Astrocyte (in vitro differentiated cells and primary cell): ENCODE data around the gene ZNF132. TPM values are rescaled to one million over a fixed set of nuclear protein-coding genes. Genes with fewer than 3 reads are reported as not detected.

ENCODE experiments used
- DNase-seq: peaks from one replicate; pipeline ENCODE4 v3.0.0-alpha.2; 2010; ENCODE audit warnings: low read depth
- FAIRE-seq: peaks from 2 replicates; lab custom pipeline; 2011; peaks lifted over from hg19 to GRCh38; lab: Jason Lieb, UNC
- H2AFZ ChIP-seq: 2 replicates; pipeline ENCODE4 v1.6.0; 2012; ENCODE audit warnings: low read depth, low read length, inconsistent platforms
- H3K27ac ChIP-seq: 2 replicates; pipeline ENCODE4 v1.5.1; 2011; ENCODE audit warnings: low read depth, low read length, inconsistent platforms
- H3K27me3 ChIP-seq: 2 replicates; pipeline ENCODE4 v1.6.0; 2011; ENCODE audit warnings: low read length, inconsistent platforms; ENCODE audit not compliant: insufficient read depth
- H3K36me3 ChIP-seq: 2 replicates; pipeline ENCODE4 v1.5.1; 2011; ENCODE audit warnings: low read length, inconsistent platforms; ENCODE audit not compliant: insufficient read depth
- H3K4me1 ChIP-seq: 2 replicates; pipeline ENCODE4 v1.5.1; 2011; ENCODE audit warnings: low read length, inconsistent platforms; ENCODE audit not compliant: insufficient read depth
- H3K4me2 ChIP-seq: 2 replicates; pipeline ENCODE4 v1.6.0; 2012; ENCODE audit warnings: low read length, inconsistent platforms
- H3K4me3 ChIP-seq: 2 replicates; pipeline ENCODE4 v1.5.1; 2011; ENCODE audit warnings: low read depth, mild to moderate bottlenecking, low read length, inconsistent platforms; ENCODE audit not compliant: insufficient read depth
- H3K79me2 ChIP-seq: 2 replicates; pipeline ENCODE4 v1.6.0; 2012; ENCODE audit warnings: mild to moderate bottlenecking, low read length, inconsistent platforms; ENCODE audit not compliant: insufficient read depth
- H3K9ac ChIP-seq: 2 replicates; pipeline ENCODE4 v1.6.0; 2012; ENCODE audit warnings: mild to moderate bottlenecking, low read length, inconsistent platforms
- H3K9me3 ChIP-seq: 2 replicates; pipeline ENCODE4 v1.5.1; 2012; ENCODE audit warnings: low read depth, mild to moderate bottlenecking, low read length, inconsistent platforms; ENCODE audit not compliant: insufficient read depth
- H4K20me1 ChIP-seq: 2 replicates; pipeline ENCODE4 v1.6.0; 2012; ENCODE audit warnings: low read length, inconsistent platforms; ENCODE audit not compliant: insufficient read depth
- H3K27ac Mint-ChIP-seq: one replicate; pipeline ENCODE4 v1.8.0; 2021; ENCODE audit warnings: mild to moderate bottlenecking, mixed read lengths; ENCODE audit not compliant: unreplicated experiment
- H3K27me3 Mint-ChIP-seq: one replicate; pipeline ENCODE4 v1.8.0; 2021; ENCODE audit warnings: low read depth, mixed read lengths; ENCODE audit not compliant: unreplicated experiment
- H3K36me3 Mint-ChIP-seq: one replicate; pipeline ENCODE4 v1.8.0; 2021; ENCODE audit warnings: low read depth, mixed read lengths; ENCODE audit not compliant: unreplicated experiment
- H3K4me1 Mint-ChIP-seq: one replicate; pipeline ENCODE4 v1.8.0; 2021; ENCODE audit warnings: low read depth, mixed read lengths; ENCODE audit not compliant: unreplicated experiment
- H3K4me3 Mint-ChIP-seq: one replicate; pipeline ENCODE4 v1.8.0; 2021; ENCODE audit warnings: mild to moderate bottlenecking, moderate library complexity, mixed read lengths; ENCODE audit not compliant: unreplicated experiment
- H3K9me3 Mint-ChIP-seq: one replicate; pipeline ENCODE4 v1.8.0; 2021; ENCODE audit warnings: mild to moderate bottlenecking, mixed read lengths; ENCODE audit not compliant: unreplicated experiment
- EZH2 ChIP-seq: IDR thresholded peaks from 2 replicates; pipeline ENCODE4 v1.6.1; 2012; ENCODE audit warnings: mild to moderate bottlenecking, low read length, inconsistent platforms; ENCODE audit not compliant: insufficient read depth
- total RNA-seq: library from RNA; stranded (reverse); gene quantifications from 2 replicates; pipeline ENCODE4 v1.2.1, GENCODE V29; 2021
- TF ChIP-seq, protein P1 (sequence below): IDR thresholded peaks from 2 replicates; pipeline ENCODE4 v1.5.1; 2011; ENCODE audit warnings: low read depth, mild to moderate bottlenecking, inconsistent platforms, low read length, moderate library complexity; ENCODE audit not compliant: insufficient read depth

ZNF132 gene
- total RNA-seq, 1 donor from 2014 or later: 1.9 TPM

DNA sequence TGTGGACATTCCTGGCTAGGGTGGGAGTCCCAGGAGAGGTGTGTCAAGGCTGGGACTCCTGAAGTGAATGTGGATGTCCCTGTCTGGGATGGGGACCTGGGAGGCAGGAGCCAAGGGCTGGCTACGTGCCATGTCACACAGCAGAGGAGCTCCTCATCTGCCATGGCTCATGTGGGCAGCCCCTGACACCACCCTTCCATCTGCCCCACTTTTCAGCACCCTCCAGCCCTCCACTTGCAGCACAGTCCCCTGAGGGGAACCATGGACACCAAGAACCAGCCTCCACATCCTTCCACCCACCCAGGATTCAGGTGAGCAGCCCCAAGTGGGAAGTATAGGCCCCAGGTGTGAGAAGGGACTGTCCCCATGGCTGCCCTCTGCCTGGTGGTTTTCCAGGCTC, 37.9 kb upstream of the ZNF132 start:
- H3K27me3 ChIP-seq: no peaks in the 10 kb centered on the region
- no peak overlapping the region for H3K27ac Mint-ChIP-seq

DNA sequence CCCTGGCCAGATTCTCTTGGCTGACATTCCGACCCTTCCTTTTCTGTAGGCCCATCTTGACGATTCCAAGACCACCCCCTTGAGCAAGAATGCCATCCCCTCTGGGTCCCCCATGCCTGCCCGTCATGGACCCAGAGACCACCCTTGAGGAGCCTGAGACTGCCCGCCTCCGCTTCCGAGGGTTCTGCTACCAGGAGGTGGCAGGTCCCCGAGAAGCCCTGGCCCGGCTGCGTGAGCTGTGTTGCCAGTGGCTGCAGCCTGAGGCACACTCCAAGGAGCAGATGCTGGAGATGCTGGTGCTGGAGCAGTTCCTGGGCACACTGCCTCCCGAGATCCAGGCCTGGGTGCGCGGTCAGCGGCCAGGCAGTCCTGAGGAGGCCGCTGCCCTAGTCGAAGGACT, 37.2 kb upstream of the ZNF132 start:
- peaks cover 8% of the 10 kb centered on the region for H3K36me3 ChIP-seq
- H2AFZ ChIP-seq: no peak overlapping the region
- no peak overlapping the region for H3K27ac ChIP-seq

More for the DNA sequence above, 37.9 kb upstream of the ZNF132 start:
- H3K27ac ChIP-seq: no peak overlapping the region
- no peaks in the 10 kb centered on the region for H3K27me3 Mint-ChIP-seq
- peaks cover 16% of the 10 kb centered on the region for H4K20me1 ChIP-seq
- DNase-seq: no peak
- peaks cover 26% of the 10 kb centered on the region for H3K4me1 Mint-ChIP-seq
- H3K36me3 ChIP-seq: peaks cover 3% of the 10 kb centered on the region
- peaks cover 31% of the 10 kb centered on the region for H3K4me1 ChIP-seq
- H3K36me3 Mint-ChIP-seq: peaks cover 17% of the 10 kb centered on the region
- no peak overlapping the region for H3K4me2 ChIP-seq
- H3K79me2 ChIP-seq: no peaks in the 10 kb centered on the region
- H3K9ac ChIP-seq: no peak overlapping the region
- no peaks in the 10 kb centered on the region for H3K9me3 Mint-ChIP-seq
- no peak for TF ChIP-seq EZH2
- TF ChIP-seq, protein P1, sequence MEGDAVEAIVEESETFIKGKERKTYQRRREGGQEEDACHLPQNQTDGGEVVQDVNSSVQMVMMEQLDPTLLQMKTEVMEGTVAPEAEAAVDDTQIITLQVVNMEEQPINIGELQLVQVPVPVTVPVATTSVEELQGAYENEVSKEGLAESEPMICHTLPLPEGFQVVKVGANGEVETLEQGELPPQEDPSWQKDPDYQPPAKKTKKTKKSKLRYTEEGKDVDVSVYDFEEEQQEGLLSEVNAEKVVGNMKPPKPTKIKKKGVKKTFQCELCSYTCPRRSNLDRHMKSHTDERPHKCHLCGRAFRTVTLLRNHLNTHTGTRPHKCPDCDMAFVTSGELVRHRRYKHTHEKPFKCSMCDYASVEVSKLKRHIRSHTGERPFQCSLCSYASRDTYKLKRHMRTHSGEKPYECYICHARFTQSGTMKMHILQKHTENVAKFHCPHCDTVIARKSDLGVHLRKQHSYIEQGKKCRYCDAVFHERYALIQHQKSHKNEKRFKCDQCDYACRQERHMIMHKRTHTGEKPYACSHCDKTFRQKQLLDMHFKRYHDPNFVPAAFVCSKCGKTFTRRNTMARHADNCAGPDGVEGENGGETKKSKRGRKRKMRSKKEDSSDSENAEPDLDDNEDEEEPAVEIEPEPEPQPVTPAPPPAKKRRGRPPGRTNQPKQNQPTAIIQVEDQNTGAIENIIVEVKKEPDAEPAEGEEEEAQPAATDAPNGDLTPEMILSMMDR: no peak
- H3K4me3 ChIP-seq: no peak overlapping the region
- no peaks in the 10 kb centered on the region for H3K9me3 ChIP-seq
- no peak overlapping the region for H3K4me3 Mint-ChIP-seq
- no peak overlapping the region for H2AFZ ChIP-seq
- FAIRE-seq: no peak

DNA sequence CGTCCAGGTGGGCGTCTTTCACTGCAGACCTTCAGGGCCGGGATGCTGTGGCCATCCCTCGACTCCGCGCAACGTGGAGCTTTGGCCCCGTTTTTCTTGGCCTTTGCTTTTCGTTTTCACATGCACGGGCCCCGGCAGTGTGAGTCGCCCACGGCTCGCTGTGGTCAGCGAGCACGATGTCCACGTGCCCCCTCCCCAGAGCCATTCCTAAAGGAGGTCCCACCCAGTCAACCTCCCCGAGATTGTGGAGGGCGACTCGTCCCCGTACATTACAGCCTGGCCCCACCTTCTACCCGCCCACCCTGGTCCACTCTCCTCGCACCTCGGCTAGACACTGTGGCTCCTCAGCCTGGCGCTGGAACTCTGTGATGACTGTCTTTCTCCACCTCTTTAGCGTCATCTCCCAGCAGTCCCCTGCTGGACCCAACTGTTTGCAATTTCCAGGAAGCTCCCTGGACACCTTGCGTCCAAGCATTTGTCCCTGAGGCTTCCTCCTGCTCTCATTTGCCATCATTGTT, 36.6 kb upstream of the ZNF132 start:
- H3K27me3 ChIP-seq: no peaks in the 10 kb centered on the region
- no peaks in the 10 kb centered on the region for H3K79me2 ChIP-seq
- no peaks in the 10 kb centered on the region for H3K9me3 ChIP-seq
- peak overlapping the region; percentile 76 for H3K27ac ChIP-seq
- peak overlapping the region; percentile 96 for H3K27ac Mint-ChIP-seq
- H3K4me1 ChIP-seq: peaks cover 31% of the 10 kb centered on the region
- peak overlapping the region; percentile 79 for H2AFZ ChIP-seq
- no peaks in the 10 kb centered on the region for H3K27me3 Mint-ChIP-seq
- H3K9ac ChIP-seq: peak overlapping the region; percentile 81
- H3K36me3 ChIP-seq: peaks cover 9% of the 10 kb centered on the region
- peaks cover 26% of the 10 kb centered on the region for H3K4me1 Mint-ChIP-seq
- H3K36me3 Mint-ChIP-seq: peaks cover 20% of the 10 kb centered on the region
- peak overlapping the region; percentile 82 for H3K4me3 Mint-ChIP-seq
- peak overlapping the region; percentile 91 for H3K4me2 ChIP-seq
- peaks cover 26% of the 10 kb centered on the region for H4K20me1 ChIP-seq
- DNase-seq (peak; percentile 10), FAIRE-seq (no peak)
- peak overlapping the region; percentile 69 for H3K4me3 ChIP-seq
- H3K9me3 Mint-ChIP-seq: no peaks in the 10 kb centered on the region
- TF ChIP-seq EZH2: no peak
- TF ChIP-seq, protein P1: no peak

More for the DNA sequence above, 37.2 kb upstream of the ZNF132 start:
- Histone ChIP-seq H3K27me3 (no peaks in the 10 kb centered on the region), H3K4me3 (no peak overlapping the region), H3K79me2 (no peaks in the 10 kb centered on the region), H4K20me1 (peaks cover 24% of the 10 kb centered on the region), H3K9me3 (no peaks in the 10 kb centered on the region), H3K4me1 (peaks cover 31% of the 10 kb centered on the region), H3K9ac (peak overlapping the region; percentile 81), H3K4me2 (peak overlapping the region; percentile 91)
- peaks cover 23% of the 10 kb centered on the region for H3K36me3 Mint-ChIP-seq
- FAIRE-seq (no peak), DNase-seq (no peak)
- H3K9me3 Mint-ChIP-seq: no peaks in the 10 kb centered on the region
- peak overlapping the region; percentile 82 for H3K4me3 Mint-ChIP-seq
- H3K27ac Mint-ChIP-seq: peak overlapping the region; percentile 96
- H3K4me1 Mint-ChIP-seq: peaks cover 26% of the 10 kb centered on the region
- H3K27me3 Mint-ChIP-seq: no peaks in the 10 kb centered on the region
- TF ChIP-seq EZH2: no peak
- TF ChIP-seq, protein P1: no peak
